Activated CD4-positive, alpha-beta T cell treated with anti-CD3 and anti-CD28 coated beads, Interleukin-2, Interleukin-4, amounts not matched to agents 100 ng/mL and 50 ng/mL, durations not matched to agents 16 hours and 8 hours (primary cell): ENCODE results near the gene DGKI.
A peak's percentile ranks its signal among the peaks of the same experiment; 100 is the strongest.

Experiments
- DNase-seq: peaks from one replicate; pipeline ENCODE4 v3.0.0-alpha.2; 2020; ENCODE audit warnings: low spot score

DGKI gene

GRCh38 chr7:137846827-137847567 is at the start of gene DGKI:
Gene DGKI, minus strand, starts transcription at chr7:137846974.
- peak; percentile 35 for DNase-seq

GRCh38 chr7:137895301-137896221 is 48.8 kb upstream of the DGKI start:
- peak; percentile 71 for DNase-seq

- DNase-seq = no peak
Measured at GRCh38 chr7:137893143-137893742, 46.5 kb upstream of the DGKI start.

- DNase-seq = no peak
Measured at GRCh38 chr7:137891016-137891655, 44.4 kb upstream of the DGKI start.

- peak; percentile 42 for DNase-seq
Measured at GRCh38 chr7:137890449-137890921, 43.7 kb upstream of the DGKI start.

- no peak for DNase-seq
Measured at GRCh38 chr7:137888241-137888640, 41.5 kb upstream of the DGKI start.

- no peak for DNase-seq
Measured at GRCh38 chr7:137886746-137887145, 40.0 kb upstream of the DGKI start.

GRCh38 chr7:137886281-137886680 is 39.5 kb upstream of the DGKI start:
- no peak for DNase-seq

- no peak for DNase-seq
Measured at GRCh38 chr7:137885678-137886077, 38.9 kb upstream of the DGKI start.

- DNase-seq = no peak
Measured at GRCh38 chr7:137882806-137883205, 36.0 kb upstream of the DGKI start.

- DNase-seq = peak; percentile 88
Measured at GRCh38 chr7:137882261-137882668, 35.5 kb upstream of the DGKI start.

- no peak for DNase-seq
Measured at GRCh38 chr7:137881607-137882260, 35.0 kb upstream of the DGKI start.

- DNase-seq = peak; percentile 37
Measured at GRCh38 chr7:137880432-137880831, 33.7 kb upstream of the DGKI start.

GRCh38 chr7:137879357-137880158 is 32.8 kb upstream of the DGKI start:
- peak; percentile 63 for DNase-seq

GRCh38 chr7:137878333-137878961 is 31.7 kb upstream of the DGKI start:
- no peak for DNase-seq

GRCh38 chr7:137877027-137877675 is 30.4 kb upstream of the DGKI start:
- DNase-seq = no peak

GRCh38 chr7:137875746-137876145 is 29.0 kb upstream of the DGKI start:
- DNase-seq = no peak

- DNase-seq = no peak
Measured at GRCh38 chr7:137873979-137874777, 27.4 kb upstream of the DGKI start.

- peak; percentile 63 for DNase-seq
Measured at GRCh38 chr7:137873524-137873923, 26.8 kb upstream of the DGKI start.
